Kidney tubule cell (primary cell): ENCODE results near the gene PDE6A.

Experiments
- DNase-seq: peaks from one replicate; pipeline ENCODE4 v3.0.0-alpha.2; 2018; ENCODE audit warnings: low spot score

Gene PDE6A

DNA sequence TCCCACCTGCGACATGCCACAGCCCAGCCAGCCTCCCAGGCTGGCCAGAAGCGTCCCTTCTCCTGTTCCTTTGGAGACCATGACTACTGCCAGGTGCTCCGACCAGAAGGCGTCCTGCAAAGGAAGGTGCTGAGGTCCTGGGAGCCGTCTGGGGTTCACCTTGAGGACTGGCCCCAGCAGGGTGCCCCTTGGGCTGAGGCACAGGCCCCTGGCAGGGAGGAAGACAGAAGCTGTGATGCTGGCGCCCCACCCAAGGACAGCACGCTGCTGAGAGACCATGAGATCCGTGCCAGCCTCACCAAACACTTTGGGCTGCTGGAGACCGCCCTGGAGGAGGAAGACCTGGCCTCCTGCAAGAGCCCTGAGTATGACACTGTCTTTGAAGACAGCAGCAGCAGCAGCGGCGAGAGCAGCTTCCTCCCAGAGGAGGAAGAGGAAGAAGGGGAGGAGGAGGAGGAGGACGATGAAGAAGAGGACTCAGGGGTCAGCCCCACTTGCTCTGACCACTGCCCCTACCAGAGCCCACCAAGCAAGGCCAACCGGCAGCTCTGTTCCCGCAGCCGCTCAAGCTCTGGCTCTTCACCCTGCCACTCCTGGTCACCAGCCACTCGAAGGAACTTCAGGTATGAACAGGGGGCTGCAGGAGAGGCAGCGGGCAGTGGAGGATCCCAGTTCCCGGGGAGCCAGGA is 108.0 kb downstream of the PDE6A start:
- DNase-seq, result no peak

DNA sequence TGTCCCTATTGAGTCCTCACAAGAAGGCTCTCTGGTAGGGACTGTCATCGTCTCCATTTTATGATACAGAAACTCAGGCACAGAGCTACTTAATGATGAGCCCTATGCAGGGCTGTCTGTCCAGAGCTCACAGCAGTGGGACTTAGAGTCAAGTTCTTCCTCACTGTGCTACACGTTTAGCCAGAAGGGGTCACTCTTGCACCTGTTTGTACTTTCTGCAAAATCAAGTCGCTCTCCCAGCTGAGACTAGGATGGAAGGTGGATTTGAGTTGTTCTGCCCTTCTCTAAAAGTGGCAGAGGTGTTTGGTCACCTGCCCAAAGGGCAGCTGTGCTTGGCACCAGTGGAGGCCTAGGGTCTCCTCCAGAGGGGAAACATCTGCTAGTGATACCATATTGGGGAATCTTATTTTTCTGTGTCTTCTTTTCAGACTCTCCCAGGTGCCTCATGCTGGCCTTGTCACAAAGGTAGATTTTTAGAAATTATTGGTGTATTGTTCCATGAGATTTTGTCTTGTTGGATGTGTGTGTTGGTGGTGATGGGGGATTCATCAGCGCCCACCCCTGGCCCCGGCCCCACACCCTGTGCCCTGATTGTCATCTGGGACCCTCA is 110.2 kb downstream of the PDE6A start:
- peak; percentile 86 for DNase-seq

DNA sequence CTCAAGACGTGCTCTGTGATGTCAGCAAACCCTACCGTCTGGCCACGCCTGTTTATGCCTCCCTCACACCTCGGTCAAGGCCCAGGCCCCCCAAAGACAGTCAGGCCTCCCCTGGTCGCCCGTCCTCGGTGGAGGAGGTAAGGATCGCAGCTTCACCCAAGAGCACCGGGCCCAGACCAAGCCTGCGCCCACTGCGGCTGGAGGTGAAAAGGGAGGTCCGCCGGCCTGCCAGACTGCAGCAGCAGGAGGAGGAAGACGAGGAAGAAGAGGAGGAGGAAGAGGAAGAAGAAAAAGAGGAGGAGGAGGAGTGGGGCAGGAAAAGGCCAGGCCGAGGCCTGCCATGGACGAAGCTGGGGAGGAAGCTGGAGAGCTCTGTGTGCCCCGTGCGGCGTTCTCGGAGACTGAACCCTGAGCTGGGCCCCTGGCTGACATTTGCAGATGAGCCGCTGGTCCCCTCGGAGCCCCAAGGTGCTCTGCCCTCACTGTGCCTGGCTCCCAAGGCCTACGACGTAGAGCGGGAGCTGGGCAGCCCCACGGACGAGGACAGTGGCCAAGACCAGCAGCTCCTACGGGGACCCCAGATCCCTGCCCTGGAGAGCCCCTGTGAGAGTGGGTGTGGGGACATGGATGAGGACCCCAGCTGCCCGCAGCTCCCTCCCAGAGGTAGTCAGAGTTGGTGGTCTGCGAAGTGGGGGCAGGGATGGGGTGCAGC is 111.3 kb downstream of the PDE6A start:
- no peak for DNase-seq

DNA sequence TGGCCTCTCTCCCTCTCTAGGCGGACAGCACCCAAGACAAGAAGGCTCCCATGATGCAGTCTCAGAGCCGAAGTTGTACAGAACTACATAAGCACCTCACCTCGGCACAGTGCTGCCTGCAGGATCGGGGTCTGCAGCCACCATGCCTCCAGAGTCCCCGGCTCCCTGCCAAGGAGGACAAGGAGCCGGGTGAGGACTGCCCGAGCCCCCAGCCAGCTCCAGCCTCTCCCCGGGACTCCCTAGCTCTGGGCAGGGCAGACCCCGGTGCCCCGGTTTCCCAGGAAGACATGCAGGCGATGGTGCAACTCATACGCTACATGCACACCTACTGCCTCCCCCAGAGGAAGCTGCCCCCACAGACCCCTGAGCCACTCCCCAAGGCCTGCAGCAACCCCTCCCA is 112.0 kb downstream of the PDE6A start:
- no peak for DNase-seq

DNA sequence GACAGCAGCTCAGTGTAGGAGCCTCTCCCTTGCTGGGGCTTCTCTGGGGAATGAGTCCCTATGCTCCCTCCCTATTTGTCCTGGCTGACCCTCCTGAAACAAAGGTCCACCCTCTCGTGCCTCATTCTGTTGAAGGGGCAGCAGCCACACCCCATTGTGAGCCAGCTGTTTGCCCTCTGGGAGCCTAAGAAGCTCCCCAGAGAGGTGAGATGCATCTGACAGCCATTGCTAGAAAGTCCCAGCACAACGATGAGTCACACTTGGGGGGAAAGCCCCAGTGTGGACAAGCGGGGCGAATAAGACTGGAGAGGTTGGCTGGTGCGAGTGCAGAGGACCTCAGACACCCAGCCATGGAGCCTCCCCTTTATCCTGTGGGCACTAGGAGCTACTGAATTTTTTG is 113.1 kb downstream of the PDE6A start:
- peak; percentile 77 for DNase-seq

DNA sequence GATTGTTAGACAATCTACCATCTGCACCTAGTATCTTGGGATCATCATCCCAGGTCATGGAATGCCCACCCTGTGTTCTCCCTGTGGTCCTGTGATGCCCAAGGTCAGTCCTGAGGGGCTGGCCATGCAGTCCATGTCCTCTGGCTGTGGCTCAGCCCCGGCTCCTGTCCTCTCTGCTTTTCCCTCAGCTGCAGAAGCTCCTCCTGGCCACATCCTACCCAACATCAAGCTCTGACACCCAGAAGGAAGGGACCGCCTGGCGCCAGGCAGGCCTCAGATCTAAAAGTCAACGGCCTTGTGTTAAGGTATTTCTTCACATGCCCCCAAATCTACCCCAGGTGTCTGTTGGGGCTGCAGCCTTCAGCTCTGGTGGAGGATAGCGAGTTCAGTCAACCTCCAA is 114.0 kb downstream of the PDE6A start:
- DNase-seq, result no peak

DNA sequence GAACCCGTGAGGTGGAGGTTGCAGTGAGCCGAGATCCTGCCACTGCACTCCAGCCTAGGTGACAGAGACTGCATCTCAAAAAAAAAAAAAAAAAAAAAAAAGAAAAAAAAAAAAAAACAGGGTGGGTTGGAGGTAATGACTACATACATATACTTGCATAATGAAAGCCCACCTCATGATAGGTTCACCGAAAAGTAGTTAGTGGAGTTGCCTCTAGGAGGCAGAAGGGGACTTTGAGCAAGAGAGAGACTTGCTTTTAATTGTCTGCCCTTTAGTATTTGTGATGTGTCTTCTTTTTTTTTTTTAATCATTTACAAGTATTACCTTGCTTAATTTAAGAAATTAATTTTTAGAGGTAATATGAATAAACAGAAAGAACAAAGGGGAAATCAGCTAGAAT is 114.6 kb downstream of the PDE6A start:
- no peak for DNase-seq

DNA sequence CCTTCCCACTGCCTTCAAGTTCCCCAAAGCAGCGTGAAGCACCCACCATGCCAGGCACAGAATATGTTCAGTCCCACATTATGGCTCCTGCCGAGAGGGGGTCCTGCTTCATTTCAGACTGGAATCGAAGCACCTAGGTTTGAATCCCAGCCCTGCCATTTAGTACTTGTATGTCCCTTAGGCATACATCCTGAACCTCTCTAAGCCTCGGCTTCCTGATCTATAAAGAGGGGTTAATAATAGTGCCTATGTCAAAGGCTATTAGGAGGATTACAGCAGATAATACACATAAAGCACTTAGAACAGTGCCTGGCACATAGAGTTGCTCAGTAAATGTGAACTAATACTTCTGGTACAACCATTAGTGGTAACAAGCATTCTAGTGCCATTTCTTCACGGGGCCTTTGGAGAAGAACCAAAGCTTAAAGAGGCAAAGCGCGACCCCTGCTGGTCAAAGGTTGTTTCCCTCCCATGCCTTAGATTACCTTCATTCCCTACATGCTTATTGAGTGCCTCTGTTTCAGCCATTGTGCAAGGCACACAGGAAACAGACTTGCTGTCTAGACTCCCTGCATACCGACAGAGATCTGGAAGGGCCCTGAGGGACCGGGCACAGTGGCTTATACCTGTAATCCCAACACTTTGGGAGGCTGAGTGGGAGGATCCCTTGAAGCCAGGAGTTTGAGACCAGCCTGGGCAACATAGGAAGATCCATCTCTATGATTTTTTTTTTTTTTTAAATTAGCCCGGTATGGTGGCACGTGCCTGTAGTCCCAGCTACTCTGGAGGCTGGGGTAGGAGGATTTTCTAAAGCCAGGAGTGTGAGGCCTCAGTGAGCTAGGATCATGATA is 116.2 kb downstream of the PDE6A start:
- DNase-seq, result peak; percentile 91

DNA sequence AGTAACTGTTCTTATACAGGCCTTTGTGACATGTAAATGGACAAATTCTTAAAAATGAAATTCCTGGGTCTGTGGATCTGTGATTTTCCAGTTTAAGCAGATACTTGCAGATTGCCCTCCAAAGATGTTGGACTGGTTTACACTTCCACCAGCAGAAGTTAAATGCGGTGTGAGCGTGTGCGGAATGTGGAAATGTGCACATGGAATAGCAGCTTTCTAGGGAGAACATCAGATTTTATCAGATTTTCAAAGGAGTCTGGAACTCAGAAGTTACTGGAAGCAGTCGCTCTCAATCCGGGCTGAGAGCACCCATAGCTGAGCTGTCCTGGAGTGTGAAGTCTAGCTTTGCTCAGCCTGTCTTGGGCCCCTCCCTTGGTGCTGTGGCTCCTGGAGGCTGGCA is 117.0 kb downstream of the PDE6A start:
- no peak for DNase-seq

DNA sequence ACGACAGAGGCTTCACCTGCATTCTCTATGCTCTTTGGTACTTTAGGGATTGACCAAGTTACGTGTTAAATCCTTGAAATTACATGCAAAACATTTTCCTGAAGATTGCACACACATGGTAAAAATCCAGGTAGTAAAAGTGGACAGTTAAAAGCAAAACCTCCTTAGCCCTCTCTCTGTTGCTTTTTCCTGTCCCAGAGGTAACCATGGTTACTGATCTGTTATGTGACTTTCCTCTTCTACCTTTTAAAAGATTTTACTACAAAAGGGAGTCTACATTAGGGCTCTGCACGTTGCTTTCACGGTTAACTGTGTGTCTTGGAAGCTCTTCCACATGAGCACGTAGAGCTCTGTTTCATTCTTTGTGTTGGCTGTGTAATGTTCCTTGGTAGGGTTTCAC is 117.5 kb downstream of the PDE6A start:
- no peak for DNase-seq

DNA sequence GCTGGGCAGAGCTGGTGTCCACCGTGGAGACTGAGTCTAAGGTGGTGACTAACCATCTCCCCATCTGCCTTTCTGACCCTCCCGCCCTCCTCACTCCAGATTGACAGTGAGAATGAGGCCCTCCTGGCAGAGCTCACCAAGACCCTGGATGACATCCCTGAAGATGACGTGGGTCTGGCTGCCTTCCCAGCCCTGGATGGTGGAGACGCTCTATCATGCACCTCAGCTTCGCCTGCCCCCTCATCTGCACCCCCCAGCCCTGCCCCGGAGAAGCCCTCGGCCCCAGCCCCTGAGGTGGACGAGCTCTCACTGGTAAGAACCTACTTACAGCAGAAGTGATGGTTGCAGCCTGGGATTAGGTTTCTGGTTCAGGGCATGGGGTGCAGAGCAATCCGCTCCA is 118.0 kb downstream of the PDE6A start:
- DNase-seq, result no peak

DNA sequence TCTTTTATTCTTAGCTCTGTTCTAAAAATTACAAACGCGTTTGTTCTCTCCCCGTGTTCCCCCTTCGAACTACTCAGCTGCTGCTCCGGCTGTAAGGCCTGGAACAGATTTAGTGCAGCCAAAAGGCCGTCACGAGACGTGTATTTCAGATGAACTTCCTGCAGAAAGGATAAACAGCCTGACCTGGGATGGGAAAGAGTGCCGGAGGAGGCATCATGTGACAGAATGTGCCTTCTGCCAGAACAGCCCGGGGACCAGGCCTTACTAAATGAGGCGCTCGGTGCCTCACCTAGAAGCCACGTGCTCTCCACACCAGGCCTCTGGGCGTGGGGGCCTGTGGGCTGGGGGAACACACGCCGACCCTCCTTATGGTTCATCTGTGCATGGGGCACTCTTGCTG is 119.7 kb downstream of the PDE6A start:
- DNase-seq, result no peak

DNA sequence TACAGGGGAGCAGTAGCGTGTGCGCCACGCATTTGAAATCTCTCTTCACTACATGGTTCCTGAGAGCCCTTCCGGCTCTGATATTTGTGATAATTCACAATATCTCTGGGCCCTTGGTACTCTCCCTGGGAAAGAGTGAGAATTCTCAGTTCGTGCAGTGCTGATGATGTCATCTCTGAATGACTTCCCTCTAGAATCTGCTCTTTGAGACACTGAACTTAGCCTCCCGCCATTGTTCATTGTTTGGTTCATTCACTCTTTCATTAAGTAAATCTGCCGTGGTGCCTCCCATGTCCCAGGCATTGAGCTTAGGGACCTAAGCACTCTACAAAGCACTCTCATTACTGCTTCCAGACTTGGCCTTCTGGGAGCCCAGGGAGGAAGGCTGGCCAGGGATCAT is 120.5 kb downstream of the PDE6A start:
- DNase-seq, result no peak

DNA sequence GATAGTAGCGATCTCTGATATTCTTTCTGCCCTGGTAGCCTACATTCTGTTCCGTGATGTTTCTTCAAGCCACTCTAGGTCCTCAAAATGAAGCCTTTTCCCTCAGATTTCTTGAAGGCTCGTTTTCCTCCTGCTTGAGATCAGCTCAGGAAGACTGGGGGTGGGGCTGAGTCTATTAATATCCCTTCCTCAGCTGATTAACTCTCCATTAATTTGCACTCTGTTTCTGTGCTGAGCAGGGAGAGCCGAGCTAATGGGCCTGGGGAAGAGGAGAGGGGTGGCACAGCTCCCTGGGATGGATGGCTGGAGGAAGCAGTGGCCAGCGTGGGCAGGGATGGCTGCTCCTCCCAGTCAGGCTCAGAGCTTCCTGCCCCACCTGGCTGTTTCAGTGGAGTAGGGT is 121.2 kb downstream of the PDE6A start:
- DNase-seq, result no peak

DNA sequence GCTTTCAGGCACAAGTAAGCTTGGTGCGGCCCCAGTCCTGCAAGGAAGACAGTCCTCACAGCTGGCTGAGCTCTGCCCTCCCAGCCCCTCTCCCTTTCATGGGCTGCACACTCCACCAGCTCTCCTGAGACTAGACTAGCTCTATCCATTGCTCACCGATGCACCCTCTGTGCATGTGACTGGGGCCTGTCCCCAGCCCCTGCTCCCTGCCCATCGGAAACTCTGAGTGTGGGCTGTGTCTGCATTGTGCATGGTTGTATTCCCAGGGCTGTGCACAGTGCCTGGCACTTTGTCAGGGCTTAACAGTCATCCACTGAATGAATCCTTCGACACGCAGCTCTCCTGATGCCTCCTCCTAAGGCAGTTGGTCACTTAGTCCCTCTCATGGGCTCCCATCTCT is 122.3 kb downstream of the PDE6A start:
- DNase-seq, result no peak

DNA sequence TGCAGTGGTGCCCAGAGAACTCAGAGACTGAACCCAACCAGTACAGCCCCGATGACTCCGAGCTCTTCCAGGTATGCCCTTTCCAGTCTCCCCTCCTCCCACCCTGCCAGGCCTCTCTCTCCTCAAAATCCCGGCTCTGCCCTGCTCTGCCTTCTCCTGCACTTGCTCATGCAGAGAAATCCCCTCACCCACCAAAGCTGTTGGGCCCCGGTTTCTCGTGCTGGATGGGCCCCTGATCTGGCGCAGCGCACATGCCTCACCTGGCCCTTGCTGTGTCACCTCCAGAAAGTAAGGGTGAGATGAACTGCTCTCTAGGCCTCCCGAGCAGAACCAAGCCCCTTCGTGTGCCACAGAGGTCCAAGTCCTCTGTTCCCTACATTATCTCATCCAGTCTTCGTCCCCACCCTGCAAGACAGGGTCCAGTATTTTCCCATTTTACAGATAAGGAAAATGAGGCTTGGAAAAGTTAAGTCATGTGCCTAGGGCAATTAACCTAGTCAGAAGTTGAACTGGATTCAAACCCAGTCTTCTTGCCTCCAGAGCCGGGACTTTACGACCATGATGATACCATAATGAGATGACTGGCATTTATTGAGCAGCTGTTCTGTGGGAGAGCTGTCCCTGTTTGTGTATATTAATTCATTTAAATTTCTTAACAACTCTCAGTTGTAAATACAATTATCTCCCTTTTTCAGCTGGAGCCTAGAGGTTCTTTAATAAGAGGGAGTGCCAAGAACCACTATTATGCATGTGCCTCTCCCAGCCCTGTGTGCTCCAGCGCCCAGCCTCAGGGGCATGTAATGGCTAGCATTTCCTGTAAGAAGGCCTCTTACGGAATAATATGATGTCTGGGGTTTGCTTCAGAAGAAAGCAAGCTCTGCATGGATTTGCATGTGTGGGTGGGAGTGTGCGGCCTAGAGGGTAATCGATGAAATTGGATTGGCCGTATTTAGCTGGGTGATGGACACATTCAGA is 123.8 kb downstream of the PDE6A start:
- DNase-seq, result no peak

DNA sequence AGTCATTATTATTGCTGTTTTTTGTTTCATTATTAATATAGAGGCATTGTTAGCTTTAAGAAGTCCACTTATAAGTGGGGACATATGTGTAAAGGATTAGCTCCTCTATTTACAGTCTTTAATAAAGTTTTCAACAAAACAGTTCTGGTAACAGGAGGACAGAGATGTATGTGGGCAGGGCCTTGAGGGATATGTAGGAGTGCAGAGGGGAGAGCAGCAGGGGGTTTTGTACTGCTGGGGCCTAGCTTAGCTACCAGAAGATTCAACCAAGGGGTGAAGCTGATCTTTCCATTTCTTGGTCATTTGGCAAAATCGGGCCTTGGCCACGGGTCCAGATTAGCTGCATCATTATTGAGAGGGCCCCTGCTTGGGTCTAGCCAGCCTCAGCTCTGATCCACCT is 124.6 kb downstream of the PDE6A start:
- DNase-seq, result no peak

DNA sequence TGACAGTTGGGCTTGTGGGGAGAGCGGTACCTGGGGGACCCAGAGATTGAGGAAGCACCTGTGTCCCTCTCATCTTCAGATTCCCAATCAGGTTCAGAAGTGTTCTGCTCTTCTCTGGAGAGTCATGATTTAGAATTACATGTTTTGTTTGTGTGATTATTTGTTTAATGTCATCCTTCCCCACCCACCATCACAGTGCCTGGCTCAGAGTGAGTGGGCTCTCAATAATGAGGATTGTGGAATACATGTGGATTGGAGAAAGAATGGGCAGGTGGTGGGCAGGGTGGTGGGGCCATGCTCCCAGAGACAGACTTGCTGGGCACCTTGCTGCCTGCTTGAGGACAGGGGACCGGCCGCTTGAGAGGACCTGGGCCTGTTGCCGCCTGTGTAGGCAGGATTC is 126.5 kb downstream of the PDE6A start:
- DNase-seq, result no peak

DNA sequence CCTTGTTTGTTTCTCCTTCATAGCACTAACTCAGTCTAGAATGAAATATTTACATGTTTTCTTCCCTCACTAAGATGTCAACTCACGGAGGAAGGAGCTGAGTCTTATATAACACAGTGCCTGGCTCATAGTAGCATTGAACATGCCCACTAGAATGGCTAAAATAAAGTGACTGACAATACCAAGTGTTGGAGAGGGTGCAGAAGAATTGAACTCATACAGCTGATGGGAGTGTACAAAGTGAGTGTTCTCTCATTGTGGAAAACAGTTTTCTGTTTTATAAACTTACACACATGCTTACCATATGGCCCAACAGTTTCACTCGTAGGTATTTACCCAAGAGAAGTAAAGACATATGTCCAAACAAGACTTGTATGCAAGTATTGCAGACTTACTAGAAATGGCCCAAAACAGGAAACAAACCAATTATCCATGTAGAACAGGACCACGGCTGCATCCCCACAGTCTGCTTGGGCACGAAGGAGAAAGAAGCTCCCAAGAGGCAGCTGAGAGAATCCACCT is 127.0 kb downstream of the PDE6A start:
- DNase-seq, result no peak

DNA sequence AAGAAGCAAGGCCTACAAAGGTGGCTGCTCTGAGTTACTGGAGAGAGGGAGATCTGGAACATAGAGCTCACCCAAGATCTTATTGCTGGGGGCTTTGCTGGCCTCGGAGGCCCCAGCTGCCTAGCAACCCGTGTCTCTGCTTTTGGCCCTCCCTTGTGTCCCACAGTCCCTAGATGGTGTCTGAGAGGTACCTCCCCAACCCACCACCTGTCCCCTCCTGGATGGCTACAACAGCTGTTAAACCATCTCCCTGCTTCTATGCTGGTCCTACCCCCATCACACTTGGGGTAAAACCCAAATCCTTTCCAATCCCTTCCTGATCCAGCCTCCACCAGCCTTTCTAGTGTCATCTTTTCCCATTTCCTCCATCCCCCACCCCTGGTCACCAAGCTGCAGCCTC is 127.9 kb downstream of the PDE6A start:
- DNase-seq, result no peak

DNA sequence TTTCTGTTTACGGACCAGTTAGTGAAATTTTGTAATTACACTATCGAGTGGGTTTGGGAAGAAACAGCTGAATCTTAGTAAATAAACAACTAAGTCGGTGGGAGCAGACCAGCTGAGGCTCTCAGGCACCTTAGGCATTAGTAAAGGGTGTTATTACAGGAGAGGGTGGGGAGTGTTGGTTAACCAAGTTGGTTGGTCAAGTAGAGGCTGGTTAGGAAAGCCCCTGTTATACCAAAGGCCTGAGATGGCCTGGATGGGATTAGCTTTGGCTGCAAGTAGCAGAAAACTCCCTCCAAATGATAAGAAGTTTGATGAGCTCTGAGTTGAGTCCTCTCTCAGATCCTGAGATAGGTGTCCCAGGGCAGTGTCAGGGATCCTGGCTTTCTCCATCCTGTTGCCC is 133.1 kb downstream of the PDE6A start:
- no peak for DNase-seq
